ENCODE data around the gene COL6A1. TPM values are rescaled to one million over a fixed set of nuclear protein-coding genes. Genes with fewer than 3 reads are reported as not detected.
"Not testable (repeated sequence)": the region's sequence is repeated elsewhere in the genome, so short reads cannot be mapped to it uniquely, and the experiment has no call there.

The COL6A1 gene
- total and polyA plus RNA-seq, 3 experiments from 2014 or later, result 1.6 to 13.1 (median 12.1) TPM

- H3K9me3 Mint-ChIP-seq, result peaks cover 0 to 18% (median 16%) of the 10 kb centered on the region in 5 donors
- POLR2A ChIA-PET, result no interaction called here
- no peaks in the 10 kb centered on the region for H3K27me3 ChIP-seq (ENCODE audit: insufficient read depth, low read length, poor library complexity, severe bottlenecking)
- no peaks in the 10 kb centered on the region for H3K4me1 ChIP-seq (ENCODE audit: insufficient read depth, low read length)
- no peaks in the 10 kb centered on the region for H3K36me3 ChIP-seq (ENCODE audit: insufficient read depth, low read length)
- CTCF ChIA-PET, result no interaction called here
- peaks cover 33 to 75% of the 10 kb centered on the region in 2 donors for H3K27me3 Mint-ChIP-seq
- H3K36me3 Mint-ChIP-seq, result peaks cover 0 to 23% (median 0%) of the 10 kb centered on the region in 3 donors
- no peak overlapping the region for H3K27ac Mint-ChIP-seq
- no peaks in the 10 kb centered on the region for H3K9me3 ChIP-seq (ENCODE audit: low read length)
- no peak overlapping the region for H3K4me3 Mint-ChIP-seq
- peaks cover 0 to 9% (median 0%) of the 10 kb centered on the region in 3 donors for H3K4me1 Mint-ChIP-seq
- no peak overlapping the region for H3K4me3 ChIP-seq (ENCODE audit: low read length)
- no peak for DNase-seq
- no peak overlapping the region for H3K27ac ChIP-seq (ENCODE audit: low read depth, low read length)
These were observed 23.5 kb upstream of the COL6A1 start for GRCh38 chr21:45957981-45958600.

GRCh38 chr21:45959182-45959581 lies 22.4 kb upstream of the COL6A1 start:
- Histone ChIP-seq H3K27me3 (ENCODE audit: insufficient read depth, low read length, poor library complexity, severe bottlenecking) (no peaks in the 10 kb centered on the region), H3K9me3 (ENCODE audit: low read length) (no peaks in the 10 kb centered on the region), H3K4me1 (ENCODE audit: insufficient read depth, low read length) (no peaks in the 10 kb centered on the region), H3K4me3 (ENCODE audit: low read length) (no peak overlapping the region), H3K36me3 (ENCODE audit: insufficient read depth, low read length) (no peaks in the 10 kb centered on the region), H3K27ac (ENCODE audit: low read depth, low read length) (no peak overlapping the region)
- peaks cover 6 to 29% (median 22%) of the 10 kb centered on the region in 5 donors for H3K9me3 Mint-ChIP-seq
- peaks cover 27 to 81% of the 10 kb centered on the region in 2 donors for H3K27me3 Mint-ChIP-seq
- ChIA-PET CTCF (no interaction called here), POLR2A (no interaction called here)
- H3K4me1 Mint-ChIP-seq, result peaks cover 0 to 9% (median 0%) of the 10 kb centered on the region in 3 donors
- no peak overlapping the region for H3K27ac Mint-ChIP-seq
- no peak for DNase-seq
- no peak overlapping the region for H3K4me3 Mint-ChIP-seq
- H3K36me3 Mint-ChIP-seq, result peaks cover 0 to 29% (median 1%) of the 10 kb centered on the region in 3 donors

- no peak overlapping the region for H3K4me3 ChIP-seq (ENCODE audit: low read length)
- no peaks in the 10 kb centered on the region for H3K36me3 ChIP-seq (ENCODE audit: insufficient read depth, low read length)
- Mint-ChIP-seq H3K27ac (no peak overlapping the region), H3K36me3 (peaks cover 0 to 32% (median 1%) of the 10 kb centered on the region in 3 donors), H3K27me3 (peaks cover 25 to 83% of the 10 kb centered on the region in 2 donors), H3K4me3 (no peak overlapping the region), H3K9me3 (peaks cover 9 to 32% (median 25%) of the 10 kb centered on the region in 5 donors), H3K4me1 (peaks cover 0 to 9% (median 0%) of the 10 kb centered on the region in 3 donors)
- ChIA-PET CTCF (interaction anchor here (0.6 kb wide), 1 partner anchor 14 kb away, joined by 4 read pairs; no protein-coding TSS in a partner anchor), POLR2A (no interaction called here)
- H3K27me3 ChIP-seq (ENCODE audit: insufficient read depth, low read length, poor library complexity, severe bottlenecking), result no peaks in the 10 kb centered on the region
- H3K9me3 ChIP-seq (ENCODE audit: low read length), result no peaks in the 10 kb centered on the region
- H3K4me1 ChIP-seq (ENCODE audit: insufficient read depth, low read length), result no peaks in the 10 kb centered on the region
- no peak for DNase-seq
- H3K27ac ChIP-seq (ENCODE audit: low read depth, low read length), result no peak overlapping the region
These were observed 21.7 kb upstream of the COL6A1 start for GRCh38 chr21:45959779-45960390.

- H3K9me3 Mint-ChIP-seq, result peaks cover 9 to 34% (median 26%) of the 10 kb centered on the region in 5 donors
- DNase-seq; H3K4me1 ChIP-seq (ENCODE audit: insufficient read depth, low read length); H3K4me3 Mint-ChIP-seq; H3K27ac ChIP-seq (ENCODE audit: low read depth, low read length); H3K9me3 ChIP-seq (ENCODE audit: low read length); CTCF ChIA-PET; H3K27ac Mint-ChIP-seq; POLR2A ChIA-PET; H3K27me3 ChIP-seq (ENCODE audit: insufficient read depth, low read length, poor library complexity, severe bottlenecking); H3K36me3 ChIP-seq (ENCODE audit: insufficient read depth, low read length); H3K4me1 Mint-ChIP-seq; H3K4me3 ChIP-seq (ENCODE audit: low read length): not testable (repeated sequence)
- peaks cover 0 to 32% (median 1%) of the 10 kb centered on the region in 3 donors for H3K36me3 Mint-ChIP-seq
- H3K27me3 Mint-ChIP-seq, result peaks cover 27 to 77% of the 10 kb centered on the region in 2 donors
These were observed 20.2 kb upstream of the COL6A1 start for GRCh38 chr21:45961408-45961807.

- H3K9me3 ChIP-seq (ENCODE audit: low read length), result no peaks in the 10 kb centered on the region
- H3K4me1 Mint-ChIP-seq, result peaks cover 0 to 9% (median 0%) of the 10 kb centered on the region in 3 donors
- peaks cover 9 to 34% (median 26%) of the 10 kb centered on the region in 5 donors for H3K9me3 Mint-ChIP-seq
- no peaks in the 10 kb centered on the region for H3K27me3 ChIP-seq (ENCODE audit: insufficient read depth, low read length, poor library complexity, severe bottlenecking)
- H3K36me3 Mint-ChIP-seq, result peaks cover 0 to 32% (median 1%) of the 10 kb centered on the region in 3 donors
- POLR2A ChIA-PET, result no interaction called here
- CTCF ChIA-PET, result no interaction called here
- no peaks in the 10 kb centered on the region for H3K4me1 ChIP-seq (ENCODE audit: insufficient read depth, low read length)
- DNase-seq, result no peak
- no peaks in the 10 kb centered on the region for H3K36me3 ChIP-seq (ENCODE audit: insufficient read depth, low read length)
- no peak overlapping the region for H3K4me3 ChIP-seq (ENCODE audit: low read length)
- no peak overlapping the region for H3K27ac ChIP-seq (ENCODE audit: low read depth, low read length)
- H3K4me3 Mint-ChIP-seq, result no peak overlapping the region
- H3K27me3 Mint-ChIP-seq, result peaks cover 21 to 72% of the 10 kb centered on the region in 2 donors
- no peak overlapping the region for H3K27ac Mint-ChIP-seq
These were observed 18.9 kb upstream of the COL6A1 start for GRCh38 chr21:45962531-45963231.

- H3K36me3 Mint-ChIP-seq, result peaks cover 0 to 32% (median 1%) of the 10 kb centered on the region in 3 donors
- H3K4me1 ChIP-seq (ENCODE audit: insufficient read depth, low read length), result no peaks in the 10 kb centered on the region
- no peaks in the 10 kb centered on the region for H3K9me3 ChIP-seq (ENCODE audit: low read length)
- peaks cover 20 to 72% of the 10 kb centered on the region in 2 donors for H3K27me3 Mint-ChIP-seq
- no peak overlapping the region for H3K27ac ChIP-seq (ENCODE audit: low read depth, low read length)
- ChIA-PET CTCF (no interaction called here), POLR2A (no interaction called here)
- no peak for DNase-seq
- no peak overlapping the region for H3K27ac Mint-ChIP-seq
- H3K9me3 Mint-ChIP-seq, result peaks cover 9 to 34% (median 26%) of the 10 kb centered on the region in 5 donors
- H3K27me3 ChIP-seq (ENCODE audit: insufficient read depth, low read length, poor library complexity, severe bottlenecking), result no peaks in the 10 kb centered on the region
- H3K4me3 ChIP-seq (ENCODE audit: low read length), result no peak overlapping the region
- H3K4me1 Mint-ChIP-seq, result peaks cover 0 to 7% (median 0%) of the 10 kb centered on the region in 3 donors
- no peaks in the 10 kb centered on the region for H3K36me3 ChIP-seq (ENCODE audit: insufficient read depth, low read length)
- H3K4me3 Mint-ChIP-seq, result no peak overlapping the region
These were observed 18.4 kb upstream of the COL6A1 start for GRCh38 chr21:45963232-45963570.

- Histone ChIP-seq H3K4me3 (ENCODE audit: low read length) (no peak overlapping the region), H3K27ac (ENCODE audit: low read depth, low read length) (no peak overlapping the region), H3K9me3 (ENCODE audit: low read length) (no peaks in the 10 kb centered on the region), H3K4me1 (ENCODE audit: insufficient read depth, low read length) (no peaks in the 10 kb centered on the region), H3K27me3 (ENCODE audit: insufficient read depth, low read length, poor library complexity, severe bottlenecking) (no peaks in the 10 kb centered on the region), H3K36me3 (ENCODE audit: insufficient read depth, low read length) (no peaks in the 10 kb centered on the region)
- Mint-ChIP-seq H3K27me3 (peaks cover 15 to 69% of the 10 kb centered on the region in 2 donors), H3K4me3 (no peak overlapping the region), H3K4me1 (no peaks in the 10 kb centered on the region), H3K36me3 (peaks cover 0 to 28% (median 1%) of the 10 kb centered on the region in 3 donors), H3K9me3 (peaks cover 7 to 34% (median 26%) of the 10 kb centered on the region in 5 donors), H3K27ac (no peak overlapping the region)
- DNase-seq, result no peak
- ChIA-PET POLR2A (no interaction called here), CTCF (interaction anchor here (0.8 kb wide), 1 partner anchor 9 kb away, joined by 4 read pairs; no protein-coding TSS in a partner anchor)
These were observed 16.9 kb upstream of the COL6A1 start for GRCh38 chr21:45964649-45965048.

Measured in CD8-positive, alpha-beta memory T cell (primary cell).